Muscle of leg (tissue), 11 donors: ENCODE results near the gene SELENOH. TPM values are rescaled to one million over a fixed set of nuclear protein-coding genes. Genes with fewer than 3 reads are reported as not detected.
A peak's percentile ranks its signal among the peaks of the same experiment; 100 is the strongest.

Experiments
- DNase-seq: peaks from one replicate; pipeline ENCODE4 v3.0.0; 2013
- H3K27ac ChIP-seq: one replicate; pipeline ENCODE4 v1.5.1; 2013; ENCODE audit warnings: mild to moderate bottlenecking, low read length, control low read depth
- H3K27me3 ChIP-seq: one replicate; pipeline ENCODE4 v1.6.1; 2013; ENCODE audit warnings: low read length; ENCODE audit not compliant: control insufficient read depth, insufficient read depth
- H3K36me3 ChIP-seq: one replicate; pipeline ENCODE4 v1.6.1; 2013; ENCODE audit warnings: low read length; ENCODE audit not compliant: control insufficient read depth, insufficient read depth
- H3K4me1 ChIP-seq: one replicate; pipeline ENCODE4 v1.6.1; 2013; ENCODE audit warnings: low read length; ENCODE audit not compliant: control insufficient read depth, insufficient read depth
- H3K4me3 ChIP-seq: one replicate; pipeline ENCODE4 v1.5.1; 2013; ENCODE audit warnings: low read length, control low read depth
- H3K9me3 ChIP-seq: replicated peaks from 2 replicates; pipeline ENCODE4 v1.6.1; 2013; ENCODE audit warnings: low read depth, low read length; ENCODE audit not compliant: control insufficient read depth
- WGBS: methylation state at CpG from one replicate; pipeline ENCODE4 v1.1.5; 2013; ENCODE audit warnings: missing lambda C conversion rate; ENCODE audit not compliant: insufficient coverage; 5-methylcytosine and 5-hydroxymethylcytosine counted together
- polyA plus RNA-seq, 8 donors: library from polyadenylated mRNA; unstranded; fragments of 120-200 nt; gene quantifications; one replicate each; pipeline versions ENCODE4 v1.2.1 to v1.2.3, GENCODE V29; 2013; ENCODE audit warnings: inconsistent platforms in 1 of 8, low replicate concordance in 1 of 8; ENCODE audit not compliant: insufficient read length in 8 of 8, insufficient read depth in 1 of 8
- total RNA-seq: library from RNA; stranded (reverse); fragments of 120-200 nt; gene quantifications from one replicate; pipeline ENCODE4 v1.2.4, GENCODE V29; 2013

The SELENOH gene
- total and polyA plus RNA-seq, 9 donors = 68.8 to 113 (median 78.8) TPM

DNA sequence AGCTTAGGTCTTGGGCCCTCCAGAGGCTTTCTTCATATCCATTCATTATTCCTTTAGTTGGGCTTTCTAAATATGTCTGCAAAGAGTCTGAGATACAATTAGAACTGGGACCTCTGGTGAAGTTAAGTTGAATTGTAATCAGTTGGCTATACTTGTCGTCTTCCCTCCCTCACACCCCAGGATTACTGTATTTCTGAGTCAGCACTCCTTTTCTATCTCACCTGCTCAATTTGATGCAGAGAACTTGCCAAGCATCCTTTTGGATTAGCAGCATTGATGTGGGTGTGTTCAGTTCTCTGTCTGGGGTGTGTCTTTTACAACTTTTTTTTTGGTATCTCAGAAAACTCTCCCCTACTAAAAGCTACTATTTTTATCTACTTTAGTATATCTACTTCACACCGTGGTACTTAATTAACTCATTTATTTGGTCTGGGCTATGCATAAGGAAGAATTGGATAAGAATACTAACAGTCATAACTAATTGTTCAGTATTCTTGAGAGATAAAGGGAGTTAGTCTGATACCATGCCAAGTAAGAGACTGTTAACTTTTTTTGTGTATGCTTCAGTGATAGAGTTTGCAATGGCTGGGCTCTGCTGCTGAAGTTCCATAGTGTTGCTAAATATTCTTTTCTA, 35.4 kb downstream of the SELENOH start:
- WGBS = no CpG with 5 or more reads among the region's 2 CpGs
- Histone ChIP-seq H3K4me1 (peaks cover 59% of the 10 kb centered on the region), H3K27me3 (no peaks in the 10 kb centered on the region), H3K27ac (peak overlapping the region; percentile 96), H3K4me3 (no peak overlapping the region), H3K36me3 (peaks cover 4% of the 10 kb centered on the region), H3K9me3 (no peaks in the 10 kb centered on the region)
- DNase-seq = no peak

- 17% methylated on average over 1 of the region's 3 CpGs for WGBS
Measured at GRCh38 chr11:57777969-57778317, 36.7 kb downstream of the SELENOH start.

DNA sequence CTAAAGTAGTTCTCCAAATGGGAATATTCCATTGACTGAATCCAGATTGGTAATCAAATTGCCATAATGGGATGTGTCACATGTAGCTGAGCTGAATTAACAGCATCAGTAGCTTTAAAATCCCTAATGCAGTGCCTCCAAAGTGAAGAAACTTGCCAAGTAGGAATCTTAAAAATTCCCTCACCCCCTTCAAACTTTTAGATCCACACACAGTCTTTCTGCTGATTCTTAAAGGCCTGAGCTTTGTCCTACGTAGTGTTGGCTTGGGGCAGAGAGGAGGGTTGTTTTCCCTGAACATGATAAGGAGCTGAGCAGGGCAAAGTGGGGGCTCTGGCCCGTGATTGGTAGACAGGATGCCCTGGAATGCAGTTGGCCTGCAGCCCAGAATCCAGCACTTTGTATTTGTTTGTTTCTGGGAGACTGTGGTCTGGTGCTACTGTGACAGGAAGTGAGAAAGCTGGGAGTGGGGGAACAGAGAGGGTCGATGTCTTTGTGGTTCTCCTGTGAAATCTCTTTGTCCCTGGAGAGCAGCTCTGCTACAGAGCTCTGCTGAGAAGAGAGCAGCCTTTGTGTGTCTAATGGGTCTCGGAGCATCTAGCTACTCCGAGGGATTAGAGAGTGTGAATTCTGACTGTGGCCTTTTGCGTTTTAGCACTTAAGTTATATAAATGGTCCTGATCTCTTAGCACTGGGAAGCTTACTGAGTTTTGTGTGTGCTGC, 37.2 kb downstream of the SELENOH start:
- peak; percentile 96 for DNase-seq
- Histone ChIP-seq H3K36me3 (peaks cover 9% of the 10 kb centered on the region), H3K27me3 (no peaks in the 10 kb centered on the region), H3K9me3 (no peaks in the 10 kb centered on the region), H3K4me1 (peaks cover 61% of the 10 kb centered on the region), H3K27ac (peak overlapping the region; percentile 96), H3K4me3 (no peak overlapping the region)
- 0% methylated on average over 5 of the region's 6 CpGs for WGBS

More at GRCh38 chr11:57777969-57778317, 36.7 kb downstream of the SELENOH start:
- Histone ChIP-seq H3K4me1 (peaks cover 61% of the 10 kb centered on the region), H3K27me3 (no peaks in the 10 kb centered on the region), H3K4me3 (no peak overlapping the region), H3K36me3 (peaks cover 9% of the 10 kb centered on the region), H3K9me3 (no peaks in the 10 kb centered on the region), H3K27ac (peak overlapping the region; percentile 96)
- no peak for DNase-seq

DNA sequence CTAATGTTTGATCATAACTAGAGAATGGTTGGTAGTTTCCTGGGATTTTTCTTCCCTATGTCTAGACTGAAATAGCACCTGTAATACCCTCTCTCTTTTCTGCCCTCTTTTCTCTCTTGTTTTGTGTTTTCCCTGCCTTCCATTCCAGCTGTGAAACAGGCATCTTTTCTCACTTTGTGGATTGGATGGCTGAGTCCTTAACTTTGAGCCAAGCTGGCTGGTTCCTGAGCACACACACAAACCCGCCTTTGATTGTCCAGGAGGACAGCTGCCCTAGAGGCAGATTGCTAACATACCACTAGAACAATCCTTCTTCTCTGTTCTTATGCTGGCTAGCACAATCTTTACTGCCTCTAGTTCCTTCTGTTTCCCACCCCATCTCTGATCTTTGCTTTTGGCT, 38.0 kb downstream of the SELENOH start:
- Histone ChIP-seq H3K27ac (peak overlapping the region; percentile 96), H3K36me3 (peaks cover 9% of the 10 kb centered on the region), H3K4me3 (no peak overlapping the region), H3K4me1 (peaks cover 61% of the 10 kb centered on the region), H3K9me3 (no peaks in the 10 kb centered on the region), H3K27me3 (no peaks in the 10 kb centered on the region)
- peak; percentile 77 for DNase-seq
- WGBS = 33% methylated on average over 1 of the region's 1 CpG

- Histone ChIP-seq H3K27me3 (no peaks in the 10 kb centered on the region), H3K9me3 (no peaks in the 10 kb centered on the region), H3K27ac (peak overlapping the region; percentile 8), H3K4me3 (no peak overlapping the region), H3K4me1 (peaks cover 47% of the 10 kb centered on the region), H3K36me3 (peaks cover 11% of the 10 kb centered on the region)
- DNase-seq = no peak
- WGBS = no CpG with 5 or more reads among the region's 3 CpGs
Measured at GRCh38 chr11:57781529-57781943, 40.2 kb downstream of the SELENOH start.

DNA sequence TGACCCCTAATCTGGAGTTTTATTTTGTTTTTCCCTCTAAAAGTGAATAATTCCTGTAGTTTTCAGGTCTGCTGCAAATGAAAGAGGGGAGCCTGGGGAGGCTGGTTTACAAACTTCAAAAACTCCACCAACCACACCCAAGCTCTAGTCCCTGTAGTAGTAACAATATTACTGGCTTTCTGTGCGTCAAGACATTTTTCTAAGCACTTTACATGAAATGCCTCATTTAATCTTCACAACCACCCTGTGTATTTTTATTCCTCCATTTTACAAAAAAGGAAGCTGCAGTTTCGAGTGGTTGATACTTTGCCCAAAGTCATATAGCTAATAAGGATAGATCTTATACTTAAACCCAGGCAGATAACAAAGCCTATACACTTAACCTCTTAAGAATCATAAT, 43.8 kb downstream of the SELENOH start:
- Histone ChIP-seq H3K9me3 (no peaks in the 10 kb centered on the region), H3K4me3 (no peak overlapping the region), H3K27ac (no peak overlapping the region), H3K27me3 (no peaks in the 10 kb centered on the region), H3K4me1 (peaks cover 16% of the 10 kb centered on the region), H3K36me3 (peaks cover 13% of the 10 kb centered on the region)
- WGBS = no CpG with 5 or more reads among the region's 2 CpGs
- DNase-seq = no peak

DNA sequence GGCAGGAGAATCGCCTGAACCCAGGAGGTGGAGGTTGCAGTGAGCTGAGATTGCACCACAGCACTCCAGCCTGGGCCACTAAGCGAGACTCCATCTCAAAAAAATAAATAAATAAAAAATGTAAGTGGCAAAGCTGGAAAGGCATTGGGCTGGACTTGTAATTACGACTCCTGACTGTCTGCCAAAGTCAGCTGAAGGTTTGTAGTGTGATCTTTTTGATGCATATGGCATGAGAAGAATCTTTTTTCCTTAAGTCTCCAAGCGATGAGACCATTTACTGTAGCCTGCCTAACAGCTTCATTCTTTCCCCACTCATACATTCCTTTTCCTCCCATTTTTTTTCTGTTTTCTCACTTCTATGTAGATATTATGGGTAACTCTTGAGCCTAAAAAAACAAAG, 45.1 kb downstream of the SELENOH start:
- H3K36me3 ChIP-seq = peaks cover 17% of the 10 kb centered on the region
- no peak overlapping the region for H3K27ac ChIP-seq
- no peak for DNase-seq
- H3K4me1 ChIP-seq = peaks cover 7% of the 10 kb centered on the region
- H3K4me3 ChIP-seq = no peak overlapping the region
- WGBS = no CpG with 5 or more reads among the region's 4 CpGs
- H3K9me3 ChIP-seq = no peaks in the 10 kb centered on the region
- no peaks in the 10 kb centered on the region for H3K27me3 ChIP-seq

- Histone ChIP-seq H3K4me1 (peaks cover 4% of the 10 kb centered on the region), H3K9me3 (no peaks in the 10 kb centered on the region), H3K27me3 (no peaks in the 10 kb centered on the region), H3K36me3 (peaks cover 19% of the 10 kb centered on the region), H3K27ac (no peak overlapping the region), H3K4me3 (no peak overlapping the region)
- no peak for DNase-seq
- WGBS = no CpG with 5 or more reads among the region's 4 CpGs
Measured at GRCh38 chr11:57787006-57787604, 45.8 kb downstream of the SELENOH start.

DNA sequence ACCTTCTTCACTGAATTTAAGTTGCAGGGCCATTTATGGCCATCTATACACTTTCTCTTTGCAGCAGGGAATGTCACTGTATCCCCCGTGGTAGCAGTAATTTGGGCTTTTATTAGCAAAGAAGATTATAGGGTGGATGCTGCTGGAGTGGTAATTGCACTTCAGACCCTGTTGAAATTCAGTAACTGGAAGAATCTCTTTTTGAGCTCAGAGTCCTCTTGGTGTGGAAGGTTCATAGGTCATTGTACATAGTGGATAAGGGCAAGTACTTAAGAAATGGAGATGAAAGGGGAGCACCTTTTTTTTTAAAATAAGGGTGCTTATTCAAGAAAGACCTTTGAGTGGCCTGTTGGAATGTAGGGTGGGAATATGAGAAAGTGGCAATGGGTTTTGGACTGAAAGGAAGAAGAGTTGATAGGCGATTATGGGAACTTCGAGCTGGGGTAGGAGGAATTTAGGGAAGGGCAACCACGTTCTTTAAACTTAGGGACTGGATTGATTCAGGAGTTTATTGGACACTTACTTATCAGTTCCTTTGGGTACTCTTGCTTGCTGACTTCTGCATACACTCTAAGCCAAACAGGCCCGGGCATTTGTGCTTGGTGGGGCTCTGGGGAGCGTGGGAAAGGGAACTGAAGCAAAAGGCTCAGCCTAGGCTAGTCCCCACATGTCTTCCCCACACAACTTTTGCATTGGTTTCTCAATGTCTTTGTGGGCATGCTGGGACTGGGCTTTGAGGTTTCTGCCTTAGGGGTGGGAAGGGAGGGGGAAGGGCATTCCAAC, 46.8 kb downstream of the SELENOH start:
- Histone ChIP-seq H3K4me3 (no peak overlapping the region), H3K9me3 (no peaks in the 10 kb centered on the region), H3K27ac (no peak overlapping the region), H3K4me1 (peaks cover 9% of the 10 kb centered on the region), H3K36me3 (peaks cover 21% of the 10 kb centered on the region), H3K27me3 (no peaks in the 10 kb centered on the region)
- 61% methylated on average over 3 of the region's 6 CpGs for WGBS
- DNase-seq = peak; percentile 39

DNA sequence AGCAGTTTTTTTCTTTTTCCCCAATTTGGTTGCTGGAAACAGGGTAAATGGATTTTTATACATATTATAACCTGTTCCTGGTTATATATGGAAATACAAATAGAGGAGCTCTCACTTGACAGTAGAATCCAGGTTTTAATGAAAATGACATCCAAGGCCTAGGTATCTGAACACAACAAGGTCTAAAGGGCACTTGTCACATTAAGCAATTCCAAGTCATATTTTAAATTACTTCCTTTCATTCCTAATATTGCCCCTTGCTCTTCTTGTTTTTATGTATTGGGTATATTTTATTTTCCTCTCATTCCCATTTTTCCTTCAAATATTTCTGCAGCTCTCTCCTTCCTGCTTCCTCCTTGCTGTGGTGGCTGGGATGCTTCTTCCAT, 47.4 kb downstream of the SELENOH start:
- no peak overlapping the region for H3K4me3 ChIP-seq
- peaks cover 25% of the 10 kb centered on the region for H3K36me3 ChIP-seq
- DNase-seq = no peak
- H3K27me3 ChIP-seq = no peaks in the 10 kb centered on the region
- H3K27ac ChIP-seq = no peak overlapping the region
- no peaks in the 10 kb centered on the region for H3K9me3 ChIP-seq
- H3K4me1 ChIP-seq = peaks cover 9% of the 10 kb centered on the region
